HepG2 (cell line): Measurements from ENCODE around the gene MSMB.

Experiments
- ARNT ChIP-seq: fragments of 450-650 bp; IDR thresholded peaks from 2 replicates; pipeline ENCODE4 v1.6.1; 2017
- CTCF ChIP-seq: sonication (generic); formaldehyde crosslinking; IDR thresholded peaks from 2 replicates; pipeline ENCODE4 v1.5.0; 2020; ENCODE audit warnings: mild to moderate bottlenecking, missing genetic modification reagents, moderate library complexity
- ELF3 ChIP-seq: IDR thresholded peaks from 2 replicates; pipeline ENCODE4 v1.6.1; 2016; ENCODE audit warnings: missing genetic modification reagents, missing compliant biosample characterization
- MAZ ChIP-seq, 2 experiments: sonication (generic) in 1 of 2; formaldehyde crosslinking in 1 of 2; IDR thresholded peaks; 2 replicates each; pipeline versions ENCODE4 v1.5.0 to v1.6.1; 2012 to 2020; ENCODE audit warnings: low read depth in 2 of 2, mild to moderate bottlenecking in 2 of 2, borderline replicate concordance in 1 of 2, improper control_type of control experiment in 1 of 2, low read length in 1 of 2, missing genetic modification reagents in 1 of 2, moderate library complexity in 1 of 2
- MTA1 ChIP-seq: sonication (generic); formaldehyde crosslinking; IDR thresholded peaks from 2 replicates; pipeline ENCODE4 v1.4.0; 2020; ENCODE audit warnings: missing genetic modification reagents, mild to moderate bottlenecking, borderline replicate concordance
- MXD4 ChIP-seq: IDR thresholded peaks from 2 replicates; pipeline ENCODE4 v1.6.1; 2016; ENCODE audit warnings: mild to moderate bottlenecking, missing biosample characterization, missing genetic modification reagents
- SAFB2 ChIP-seq: sonication (generic); formaldehyde crosslinking; IDR thresholded peaks from 2 replicates; pipeline ENCODE4 v1.5.1; 2020; ENCODE audit warnings: missing genetic modification reagents, low read depth, mild to moderate bottlenecking, borderline replicate concordance
- SNAPC2 ChIP-seq: sonication (generic); formaldehyde crosslinking; IDR thresholded peaks from 2 replicates; pipeline ENCODE4 v1.8.1; 2022; ENCODE audit warnings: mild to moderate bottlenecking, missing genetic modification reagents
- ZBTB38 ChIP-seq: sonication (generic); formaldehyde crosslinking; IDR thresholded peaks from 2 replicates; pipeline ENCODE4 v1.5.1; 2020; ENCODE audit warnings: mild to moderate bottlenecking, missing genetic modification reagents
- ZBTB7A ChIP-seq: sonication (generic); formaldehyde crosslinking; IDR thresholded peaks from 2 replicates; pipeline ENCODE4 v1.8.0; 2022; ENCODE audit warnings: mild to moderate bottlenecking, missing genetic modification reagents

GRCh38 chr10:46033602-46034011, 12.5 kb downstream of the MSMB start:
- TF ChIP-seq ZBTB7A (CRISPR knock-in tag) (no peak), SAFB2 (CRISPR knock-in tag) (no peak), CTCF (CRISPR knock-in tag) (no peak), SNAPC2 (CRISPR knock-in tag) (no peak), ELF3 (peak; percentile 98), ZBTB38 (CRISPR knock-in tag) (0 out of 2 replicates have a peak, but pooled peaks have one; percentile 54), ARNT (no peak), MXD4 (CRISPR knock-in tag) (no peak; the same call in 1 of the 2 replicates), MTA1 (no peak), MAZ (IDR thresholded peaks at IDR 0.05; ENCODE audit: borderline replicate concordance, low read depth, low read length) (no peak), MAZ (CRISPR knock-in tag; IDR thresholded peaks at IDR 0.05; ENCODE audit: low read depth) (no peak)
